GM11168 (cell line): ENCODE results near the gene OR52K2.
"Not testable (repeated sequence)": the region's sequence is repeated elsewhere in the genome, so short reads cannot be mapped to it uniquely, and the experiment has no call there.

ENCODE experiments used
- in situ Hi-C: fragments of 300-500 bp; cut with MboI; formaldehyde crosslinking; loops from one replicate; pipeline ENCODE4 v1.12.0; 2022; ENCODE audit warnings: low sequenced_read_pairs; ENCODE audit not compliant: unreplicated experiment

OR52K2 gene

GRCh38 chr11:4448995-4449394, at the start of gene OR52K2:
Gene OR52K2 (plus strand): TSS chr11:4449295. CDS start chr11:4449340, 45 bp downstream.
- in situ Hi-C loops, result no loop called here

GRCh38 chr11:4406206-4406605, 42.9 kb upstream of the OR52K2 start:
- in situ Hi-C loops, result not testable (repeated sequence)

- in situ Hi-C loops, result no loop called here
Measured at GRCh38 chr11:4416306-4416705, 32.8 kb upstream of the OR52K2 start.

GRCh38 chr11:4416816-4417215, 32.3 kb upstream of the OR52K2 start:
- in situ Hi-C loops, result no loop called here

GRCh38 chr11:4418403-4418802, 30.7 kb upstream of the OR52K2 start:
- in situ Hi-C loops, result no loop called here

GRCh38 chr11:4430051-4430450, 19.0 kb upstream of the OR52K2 start:
- in situ Hi-C loops, result no loop called here

- in situ Hi-C loops, result no loop called here
Measured at GRCh38 chr11:4433856-4434255, 15.2 kb upstream of the OR52K2 start.

GRCh38 chr11:4436411-4436810, 12.7 kb upstream of the OR52K2 start:
- in situ Hi-C loops, result no loop called here

GRCh38 chr11:4441515-4441914, 7.6 kb upstream of the OR52K2 start:
- in situ Hi-C loops, result no loop called here

GRCh38 chr11:4443232-4443891, 5.7 kb upstream of the OR52K2 start:
- in situ Hi-C loops, result no loop called here

GRCh38 chr11:4453118-4453517, 4.0 kb downstream of the OR52K2 start:
- in situ Hi-C loops, result no loop called here

GRCh38 chr11:4454021-4454420, 4.9 kb downstream of the OR52K2 start:
- in situ Hi-C loops, result no loop called here

GRCh38 chr11:4455419-4455818, 6.3 kb downstream of the OR52K2 start:
- in situ Hi-C loops, result no loop called here

GRCh38 chr11:4459500-4459899, 10.4 kb downstream of the OR52K2 start:
- in situ Hi-C loops, result no loop called here

GRCh38 chr11:4460151-4460550, 11.1 kb downstream of the OR52K2 start:
- in situ Hi-C loops, result no loop called here

- in situ Hi-C loops, result no loop called here
Measured at GRCh38 chr11:4464216-4465159, 15.4 kb downstream of the OR52K2 start.

- in situ Hi-C loops, result no loop called here
Measured at GRCh38 chr11:4465407-4465806, 16.3 kb downstream of the OR52K2 start.

GRCh38 chr11:4466131-4466870, 17.2 kb downstream of the OR52K2 start:
- in situ Hi-C loops, result no loop called here

- in situ Hi-C loops, result no loop called here
Measured at GRCh38 chr11:4466871-4467442, 17.9 kb downstream of the OR52K2 start.

- in situ Hi-C loops, result no loop called here
Measured at GRCh38 chr11:4467811-4468606, 18.9 kb downstream of the OR52K2 start.
